ENCODE results near the gene RPTOR.

RPTOR gene, protein sequence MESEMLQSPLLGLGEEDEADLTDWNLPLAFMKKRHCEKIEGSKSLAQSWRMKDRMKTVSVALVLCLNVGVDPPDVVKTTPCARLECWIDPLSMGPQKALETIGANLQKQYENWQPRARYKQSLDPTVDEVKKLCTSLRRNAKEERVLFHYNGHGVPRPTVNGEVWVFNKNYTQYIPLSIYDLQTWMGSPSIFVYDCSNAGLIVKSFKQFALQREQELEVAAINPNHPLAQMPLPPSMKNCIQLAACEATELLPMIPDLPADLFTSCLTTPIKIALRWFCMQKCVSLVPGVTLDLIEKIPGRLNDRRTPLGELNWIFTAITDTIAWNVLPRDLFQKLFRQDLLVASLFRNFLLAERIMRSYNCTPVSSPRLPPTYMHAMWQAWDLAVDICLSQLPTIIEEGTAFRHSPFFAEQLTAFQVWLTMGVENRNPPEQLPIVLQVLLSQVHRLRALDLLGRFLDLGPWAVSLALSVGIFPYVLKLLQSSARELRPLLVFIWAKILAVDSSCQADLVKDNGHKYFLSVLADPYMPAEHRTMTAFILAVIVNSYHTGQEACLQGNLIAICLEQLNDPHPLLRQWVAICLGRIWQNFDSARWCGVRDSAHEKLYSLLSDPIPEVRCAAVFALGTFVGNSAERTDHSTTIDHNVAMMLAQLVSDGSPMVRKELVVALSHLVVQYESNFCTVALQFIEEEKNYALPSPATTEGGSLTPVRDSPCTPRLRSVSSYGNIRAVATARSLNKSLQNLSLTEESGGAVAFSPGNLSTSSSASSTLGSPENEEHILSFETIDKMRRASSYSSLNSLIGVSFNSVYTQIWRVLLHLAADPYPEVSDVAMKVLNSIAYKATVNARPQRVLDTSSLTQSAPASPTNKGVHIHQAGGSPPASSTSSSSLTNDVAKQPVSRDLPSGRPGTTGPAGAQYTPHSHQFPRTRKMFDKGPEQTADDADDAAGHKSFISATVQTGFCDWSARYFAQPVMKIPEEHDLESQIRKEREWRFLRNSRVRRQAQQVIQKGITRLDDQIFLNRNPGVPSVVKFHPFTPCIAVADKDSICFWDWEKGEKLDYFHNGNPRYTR (N-terminal part only)

DNA sequence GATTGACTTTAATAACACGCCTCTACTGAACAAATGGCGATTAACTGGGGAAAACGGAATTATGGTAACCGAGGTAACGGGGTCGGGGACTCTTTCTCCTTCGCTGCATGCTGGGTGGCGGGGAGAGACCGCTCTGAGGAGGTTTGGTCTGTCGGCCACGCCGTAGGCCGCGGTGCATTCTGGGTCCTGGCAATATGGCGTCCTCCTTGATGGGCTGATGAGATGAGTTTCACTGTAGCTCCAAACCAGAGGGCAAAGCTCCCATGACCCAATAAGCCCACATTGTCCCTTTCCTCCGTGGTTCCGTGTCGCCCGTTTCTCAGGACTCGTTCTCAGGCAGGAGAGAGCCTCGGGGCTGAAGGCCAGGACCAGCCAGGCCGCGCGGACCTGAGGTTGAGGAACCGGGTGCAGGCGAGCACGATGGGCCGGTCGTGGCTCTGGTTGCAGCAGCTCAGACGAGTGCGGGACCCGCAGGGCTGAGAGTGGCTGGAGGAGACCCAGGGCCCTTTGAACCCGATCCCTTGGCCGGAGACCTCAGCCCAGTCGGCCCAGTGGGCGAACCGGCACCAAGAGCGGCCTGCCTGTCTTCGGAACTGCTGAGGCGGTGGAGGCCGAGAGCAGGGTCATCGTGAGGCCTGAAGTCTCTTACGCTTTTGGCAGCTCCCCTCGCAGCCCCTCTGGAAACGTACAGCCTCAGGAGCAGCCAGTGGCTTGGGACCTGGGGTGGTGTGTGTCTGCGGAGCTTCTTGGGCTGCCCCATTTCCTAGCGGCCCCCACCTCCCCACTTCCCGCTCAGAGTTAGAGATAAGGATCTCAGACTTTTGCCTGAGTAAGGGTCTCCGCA, at the start of gene RPTOR:
RPTOR (plus strand) TSS at position 184 of the 844 bp plus-strand sequence. CDS start 792 bp downstream, outside the sequence.
- Histone ChIP-seq H3K9me3 (ENCODE audit: control insufficient read depth, insufficient read depth, low read length) (no peaks in the 10 kb centered on the region), H3K27me3 (ENCODE audit: control insufficient read depth, insufficient read depth, low read length) (peaks cover 4% of the 10 kb centered on the region), H3K4me1 (ENCODE audit: control insufficient read depth, insufficient read depth, low read length) (no peaks in the 10 kb centered on the region), H3K9ac (ENCODE audit: low read depth, low read length) (peak within 1 kb of the TSS; percentile 95), H3K4me3 (ENCODE audit: low read depth, low read length) (peak within 1 kb of the TSS; percentile 93), H3K36me3 (ENCODE audit: control insufficient read depth, insufficient read depth, low read length) (no peaks in the 10 kb centered on the region)

DNA sequence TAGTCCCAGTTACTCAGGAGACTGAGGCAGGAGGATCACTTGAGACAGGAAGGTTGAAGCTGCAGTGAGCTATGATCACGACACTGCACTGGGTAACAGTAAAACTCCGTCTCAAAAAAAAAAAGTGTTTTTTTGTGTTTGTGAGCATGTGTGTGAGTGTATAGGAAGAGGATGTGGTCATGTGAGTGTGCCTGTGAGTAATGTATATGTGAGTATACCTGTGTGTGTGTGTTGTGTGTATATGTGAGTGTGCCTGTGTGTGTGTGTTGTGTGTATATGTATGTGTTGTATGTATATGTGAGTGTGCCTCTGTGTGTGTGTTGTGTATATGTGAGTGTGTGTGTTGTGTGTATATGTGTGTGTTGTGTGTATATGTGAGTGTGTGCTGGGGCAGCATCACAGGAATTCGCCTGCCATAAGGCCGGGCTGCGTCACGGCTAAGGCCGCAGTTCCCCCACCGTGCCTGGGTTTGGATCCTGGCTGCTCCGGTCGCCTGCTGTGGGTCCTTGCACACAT, 46.9 kb upstream of the RPTOR start:
- H3K4me1 ChIP-seq (ENCODE audit: control insufficient read depth, insufficient read depth, low read length): no peaks in the 10 kb centered on the region
- no peaks in the 10 kb centered on the region for H3K27me3 ChIP-seq (ENCODE audit: control insufficient read depth, insufficient read depth, low read length)
- no peak overlapping the region for H3K9ac ChIP-seq (ENCODE audit: low read depth, low read length)
- H3K9me3 ChIP-seq (ENCODE audit: control insufficient read depth, insufficient read depth, low read length): no peaks in the 10 kb centered on the region
- no peak overlapping the region for H3K4me3 ChIP-seq (ENCODE audit: low read depth, low read length)
- H3K36me3 ChIP-seq (ENCODE audit: control insufficient read depth, insufficient read depth, low read length): no peaks in the 10 kb centered on the region

DNA sequence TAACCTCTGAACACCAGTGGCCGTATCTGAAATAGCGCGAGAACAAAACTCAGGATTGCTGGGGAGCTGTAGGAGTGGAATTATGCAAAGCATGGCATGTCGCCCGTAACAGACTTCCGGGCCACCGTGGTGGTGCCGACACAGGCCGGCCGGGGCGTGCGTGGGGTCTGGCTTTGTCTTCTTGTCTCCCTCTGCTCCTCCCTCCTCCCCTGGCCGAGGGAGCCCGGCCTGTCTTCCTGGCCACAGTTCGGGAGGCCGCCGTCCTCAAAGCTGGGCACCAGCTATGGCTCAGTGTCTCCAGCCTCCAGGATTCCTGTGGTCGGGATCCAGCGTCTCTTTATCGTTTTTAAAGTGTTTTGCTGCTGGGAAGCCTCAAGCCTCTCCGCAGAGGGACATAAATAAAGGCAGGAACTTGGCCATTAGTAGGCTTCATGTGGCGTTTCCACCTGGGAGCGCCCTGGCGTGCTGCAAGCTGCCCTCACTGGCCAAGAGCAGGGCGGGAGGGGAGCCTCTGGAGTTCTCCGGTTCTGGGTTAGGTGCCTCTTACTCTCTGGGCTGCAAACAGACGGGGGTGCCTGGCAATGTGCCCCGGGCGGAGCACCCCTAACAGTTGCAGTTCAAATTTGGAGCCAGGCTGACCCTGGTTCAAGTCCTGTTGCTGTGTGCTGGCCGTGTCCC, 46.3 kb upstream of the RPTOR start:
- no peaks in the 10 kb centered on the region for H3K4me1 ChIP-seq (ENCODE audit: control insufficient read depth, insufficient read depth, low read length)
- no peaks in the 10 kb centered on the region for H3K9me3 ChIP-seq (ENCODE audit: control insufficient read depth, insufficient read depth, low read length)
- H3K4me3 ChIP-seq (ENCODE audit: low read depth, low read length): no peak overlapping the region
- no peaks in the 10 kb centered on the region for H3K36me3 ChIP-seq (ENCODE audit: control insufficient read depth, insufficient read depth, low read length)
- no peak overlapping the region for H3K9ac ChIP-seq (ENCODE audit: low read depth, low read length)
- no peaks in the 10 kb centered on the region for H3K27me3 ChIP-seq (ENCODE audit: control insufficient read depth, insufficient read depth, low read length)

DNA sequence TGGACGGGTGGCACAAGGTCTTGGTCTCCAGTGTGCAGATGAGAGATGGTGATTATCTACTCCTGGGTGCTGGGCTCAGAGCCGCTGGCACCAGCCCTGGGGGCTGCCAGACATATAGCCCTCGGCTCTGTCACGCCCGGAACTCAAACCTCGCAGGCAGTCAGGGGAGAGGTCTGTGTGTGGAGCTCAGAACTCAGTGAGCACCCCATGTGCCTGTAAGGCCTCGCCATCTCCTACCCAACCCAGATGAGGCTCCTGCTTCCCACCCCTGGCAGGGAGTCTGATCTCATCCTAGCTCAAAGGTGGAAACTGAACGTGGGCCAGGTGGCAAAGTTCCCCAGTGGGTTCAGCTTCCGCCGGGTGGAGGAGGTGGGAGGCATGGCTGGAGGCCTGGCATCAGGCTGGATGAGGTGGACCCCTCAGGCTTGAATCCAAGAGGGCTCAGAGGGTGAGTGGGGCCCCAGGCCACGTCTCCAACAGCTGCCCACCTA, 45.7 kb upstream of the RPTOR start:
- H3K27me3 ChIP-seq (ENCODE audit: control insufficient read depth, insufficient read depth, low read length): no peaks in the 10 kb centered on the region

DNA sequence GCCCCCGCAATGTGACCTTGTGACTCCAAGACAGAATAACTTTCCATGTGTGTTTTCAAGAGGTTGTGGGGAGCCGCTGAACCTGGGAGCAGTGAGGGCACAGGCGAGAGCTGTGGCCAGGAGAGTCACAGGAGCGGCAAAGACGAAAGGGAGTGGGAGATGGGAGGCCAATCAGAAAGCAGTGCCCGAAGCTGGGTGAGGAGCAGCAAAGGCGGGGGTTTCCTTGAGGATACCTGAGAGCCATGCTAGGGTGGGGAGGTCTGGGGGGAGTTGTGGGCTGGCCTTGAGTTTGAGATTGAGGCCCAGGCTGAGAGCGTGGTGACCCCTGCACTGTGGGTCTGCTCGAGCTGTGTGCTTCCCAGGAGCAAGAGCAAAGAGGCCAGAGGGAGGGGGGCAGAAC, 45.1 kb upstream of the RPTOR start:
- Histone ChIP-seq H3K27me3 (ENCODE audit: control insufficient read depth, insufficient read depth, low read length) (no peaks in the 10 kb centered on the region), H3K4me1 (ENCODE audit: control insufficient read depth, insufficient read depth, low read length) (no peaks in the 10 kb centered on the region), H3K4me3 (ENCODE audit: low read depth, low read length) (no peak overlapping the region), H3K36me3 (ENCODE audit: control insufficient read depth, insufficient read depth, low read length) (no peaks in the 10 kb centered on the region), H3K9ac (ENCODE audit: low read depth, low read length) (no peak overlapping the region), H3K9me3 (ENCODE audit: control insufficient read depth, insufficient read depth, low read length) (no peaks in the 10 kb centered on the region)

More for the DNA sequence above, 45.7 kb upstream of the RPTOR start:
- no peaks in the 10 kb centered on the region for H3K36me3 ChIP-seq (ENCODE audit: control insufficient read depth, insufficient read depth, low read length)
- no peak overlapping the region for H3K9ac ChIP-seq (ENCODE audit: low read depth, low read length)
- no peaks in the 10 kb centered on the region for H3K4me1 ChIP-seq (ENCODE audit: control insufficient read depth, insufficient read depth, low read length)
- H3K4me3 ChIP-seq (ENCODE audit: low read depth, low read length): no peak overlapping the region
- no peaks in the 10 kb centered on the region for H3K9me3 ChIP-seq (ENCODE audit: control insufficient read depth, insufficient read depth, low read length)

DNA sequence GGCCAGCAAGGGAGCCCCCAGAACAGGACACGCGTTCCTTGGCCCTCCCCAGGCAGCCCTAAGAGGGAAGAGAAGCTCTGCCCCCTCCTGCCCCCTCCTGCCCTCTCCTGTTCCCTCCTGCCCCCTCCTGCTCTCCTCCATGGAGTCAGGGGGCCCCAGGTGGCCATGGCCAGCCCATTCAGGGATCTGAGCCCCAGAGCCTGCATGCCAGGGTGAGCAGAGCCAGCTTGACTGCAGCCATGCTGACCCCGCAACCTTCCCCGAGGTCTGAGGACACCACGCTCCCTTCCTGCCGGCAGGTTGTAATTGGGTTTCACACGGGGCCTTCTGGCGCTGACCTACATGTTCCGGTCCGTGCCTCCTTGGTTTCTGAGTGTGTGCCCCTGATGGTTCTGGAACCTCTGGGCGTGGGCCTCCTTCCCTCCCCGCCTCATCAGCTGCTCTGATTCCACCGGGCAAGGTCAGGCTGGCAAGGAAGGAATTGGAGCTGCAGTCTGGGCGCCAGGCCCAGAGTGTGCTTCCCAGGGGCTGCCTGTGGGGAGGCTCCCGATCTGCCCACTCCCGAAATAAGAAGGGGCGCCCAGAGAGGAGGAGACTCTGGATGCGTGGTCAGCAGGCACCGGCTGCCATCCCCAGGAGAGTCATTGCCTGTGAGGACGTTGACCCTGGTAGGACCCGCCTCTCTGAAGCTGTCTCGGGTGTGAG, 44.5 kb upstream of the RPTOR start:
- Histone ChIP-seq H3K36me3 (ENCODE audit: control insufficient read depth, insufficient read depth, low read length) (no peaks in the 10 kb centered on the region), H3K4me1 (ENCODE audit: control insufficient read depth, insufficient read depth, low read length) (no peaks in the 10 kb centered on the region), H3K9me3 (ENCODE audit: control insufficient read depth, insufficient read depth, low read length) (no peaks in the 10 kb centered on the region), H3K4me3 (ENCODE audit: low read depth, low read length) (no peak overlapping the region), H3K9ac (ENCODE audit: low read depth, low read length) (no peak overlapping the region), H3K27me3 (ENCODE audit: control insufficient read depth, insufficient read depth, low read length) (peaks cover under 1% of the 10 kb centered on the region)

DNA sequence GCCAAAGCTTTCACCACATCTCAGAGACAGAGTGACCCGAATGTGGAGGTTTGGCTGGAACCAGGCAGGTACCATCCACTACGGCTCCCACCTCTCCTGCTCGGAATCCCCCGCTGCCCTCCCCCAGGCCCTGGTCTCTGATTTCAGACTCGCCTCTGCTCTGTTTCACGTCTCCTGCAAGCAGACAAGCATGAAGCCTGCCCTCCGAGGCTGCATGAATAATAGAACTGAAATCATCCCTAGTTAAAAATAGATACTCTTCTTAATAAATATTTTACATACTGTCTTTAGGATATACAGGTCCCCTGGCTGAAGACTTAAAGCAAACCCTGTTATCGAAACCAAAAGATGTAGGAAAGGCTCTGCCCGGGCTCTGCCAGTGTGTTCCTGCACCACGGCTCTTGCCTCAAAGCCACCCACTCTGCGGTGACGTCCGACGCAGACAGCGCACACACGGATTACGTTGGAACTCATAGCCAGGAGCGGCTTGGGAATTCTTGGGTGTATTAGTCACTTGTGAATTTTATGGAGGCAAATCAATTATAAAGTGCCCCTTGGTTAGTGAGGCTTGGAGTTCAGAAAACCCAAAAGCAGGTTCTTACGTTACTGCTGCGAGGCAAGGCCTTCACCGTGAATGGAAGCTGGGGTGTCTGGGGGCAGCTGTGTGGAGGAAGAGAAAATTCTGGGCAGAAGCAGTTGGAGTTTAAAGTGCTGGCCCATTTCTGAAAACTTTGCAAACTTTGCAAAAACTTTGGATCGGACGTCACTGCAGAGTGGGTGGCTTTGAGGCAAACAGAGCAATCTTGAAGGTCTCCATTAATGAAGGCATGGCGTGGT, 42.7 kb upstream of the RPTOR start:
- H3K9ac ChIP-seq (ENCODE audit: low read depth, low read length): no peak overlapping the region
- H3K9me3 ChIP-seq (ENCODE audit: control insufficient read depth, insufficient read depth, low read length): no peaks in the 10 kb centered on the region
- H3K4me3 ChIP-seq (ENCODE audit: low read depth, low read length): no peak overlapping the region
- no peaks in the 10 kb centered on the region for H3K4me1 ChIP-seq (ENCODE audit: control insufficient read depth, insufficient read depth, low read length)
- peaks cover 2% of the 10 kb centered on the region for H3K27me3 ChIP-seq (ENCODE audit: control insufficient read depth, insufficient read depth, low read length)
- no peaks in the 10 kb centered on the region for H3K36me3 ChIP-seq (ENCODE audit: control insufficient read depth, insufficient read depth, low read length)

DNA sequence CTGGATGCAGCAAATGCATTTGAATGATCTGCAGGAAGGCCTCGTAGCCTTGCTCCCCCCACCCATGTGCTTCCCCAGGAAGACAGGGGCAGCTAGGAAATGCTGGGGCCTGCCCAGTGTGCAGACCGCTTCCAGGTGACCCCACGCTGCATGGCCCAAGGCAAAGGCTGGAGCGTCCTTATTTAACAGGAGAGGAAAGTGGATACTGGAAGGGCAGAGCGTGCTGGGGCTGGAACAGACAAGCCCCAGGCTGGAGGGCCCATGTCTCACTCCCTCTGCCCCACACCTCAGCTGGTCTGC, 42.1 kb upstream of the RPTOR start:
- no peaks in the 10 kb centered on the region for H3K36me3 ChIP-seq (ENCODE audit: control insufficient read depth, insufficient read depth, low read length)
- no peaks in the 10 kb centered on the region for H3K4me1 ChIP-seq (ENCODE audit: control insufficient read depth, insufficient read depth, low read length)
- H3K4me3 ChIP-seq (ENCODE audit: low read depth, low read length): no peak overlapping the region
- peaks cover 2% of the 10 kb centered on the region for H3K27me3 ChIP-seq (ENCODE audit: control insufficient read depth, insufficient read depth, low read length)
- H3K9ac ChIP-seq (ENCODE audit: low read depth, low read length): no peak overlapping the region
- H3K9me3 ChIP-seq (ENCODE audit: control insufficient read depth, insufficient read depth, low read length): no peaks in the 10 kb centered on the region

DNA sequence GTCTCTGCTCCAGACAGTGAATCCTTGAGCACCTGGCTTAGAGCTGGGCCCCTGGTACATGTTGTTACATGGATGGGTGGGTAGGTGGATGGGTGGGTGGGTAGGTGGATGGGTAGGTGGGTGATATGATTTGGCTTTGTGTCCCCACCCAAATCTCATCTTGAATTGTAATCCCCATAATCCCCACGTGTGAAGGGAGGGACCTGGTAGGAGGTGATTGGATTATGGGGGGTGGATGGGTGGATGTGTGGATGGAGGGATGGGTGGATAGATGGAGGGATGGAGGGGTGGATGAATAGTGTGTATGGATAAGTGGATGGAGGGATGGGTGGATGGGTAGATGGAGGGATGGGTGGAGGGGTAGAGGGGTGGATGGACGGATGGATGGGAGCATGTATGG, 41.6 kb upstream of the RPTOR start:
- peaks cover 2% of the 10 kb centered on the region for H3K27me3 ChIP-seq (ENCODE audit: control insufficient read depth, insufficient read depth, low read length)
- no peaks in the 10 kb centered on the region for H3K36me3 ChIP-seq (ENCODE audit: control insufficient read depth, insufficient read depth, low read length)
- no peaks in the 10 kb centered on the region for H3K4me1 ChIP-seq (ENCODE audit: control insufficient read depth, insufficient read depth, low read length)
- no peak overlapping the region for H3K9ac ChIP-seq (ENCODE audit: low read depth, low read length)
- no peak overlapping the region for H3K4me3 ChIP-seq (ENCODE audit: low read depth, low read length)
- no peaks in the 10 kb centered on the region for H3K9me3 ChIP-seq (ENCODE audit: control insufficient read depth, insufficient read depth, low read length)

DNA sequence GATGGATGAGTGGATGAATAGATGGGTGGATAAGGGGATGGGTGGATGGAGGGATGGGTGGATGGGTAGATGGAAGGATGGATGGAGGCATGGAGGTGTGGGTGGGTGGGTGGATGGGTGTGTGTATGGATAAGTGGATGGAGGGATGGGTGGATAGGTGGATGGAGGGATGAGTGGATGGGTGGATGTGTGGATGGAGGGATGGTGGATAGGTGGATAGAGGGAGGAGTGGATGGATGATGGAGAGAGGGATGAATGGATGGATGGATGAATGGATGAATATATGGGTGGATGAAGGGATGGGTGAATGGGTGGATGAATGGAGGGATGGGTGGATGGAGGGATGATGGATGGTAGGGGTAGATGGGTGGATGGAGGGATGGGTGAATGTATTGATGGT, 40.7 kb upstream of the RPTOR start:
- no peaks in the 10 kb centered on the region for H3K36me3 ChIP-seq (ENCODE audit: control insufficient read depth, insufficient read depth, low read length)
- H3K27me3 ChIP-seq (ENCODE audit: control insufficient read depth, insufficient read depth, low read length): peaks cover 5% of the 10 kb centered on the region
- no peak overlapping the region for H3K9ac ChIP-seq (ENCODE audit: low read depth, low read length)
- H3K4me1 ChIP-seq (ENCODE audit: control insufficient read depth, insufficient read depth, low read length): no peaks in the 10 kb centered on the region
- H3K4me3 ChIP-seq (ENCODE audit: low read depth, low read length): no peak overlapping the region
- no peaks in the 10 kb centered on the region for H3K9me3 ChIP-seq (ENCODE audit: control insufficient read depth, insufficient read depth, low read length)

Data from iPS-15b (cell line).